ENCODE results near the gene PIP5K1B.

PIP5K1B gene

GRCh38 chr9:68883224-68883623 lies 178.2 kb downstream of the PIP5K1B start:
- intact Hi-C loops (cut with DNase I), result no loop called here
- DNase-seq, result no peak

GRCh38 chr9:68887232-68887631 lies 182.2 kb downstream of the PIP5K1B start:
- no peak for DNase-seq

GRCh38 chr9:68894502-68894901 lies 189.5 kb downstream of the PIP5K1B start:
- intact Hi-C loops (cut with DNase I), result no loop called here

More at GRCh38 chr9:68887232-68887631, 182.2 kb downstream of the PIP5K1B start:
- intact Hi-C loops (cut with DNase I), result no loop called here

GRCh38 chr9:68895741-68896478 lies 190.9 kb downstream of the PIP5K1B start:
- intact Hi-C loops (cut with DNase I), result no loop called here
- no peak for DNase-seq

More at GRCh38 chr9:68894502-68894901, 189.5 kb downstream of the PIP5K1B start:
- DNase-seq, result no peak

GRCh38 chr9:68896486-68896885 lies 191.4 kb downstream of the PIP5K1B start:
- DNase-seq, result no peak
- intact Hi-C loops (cut with DNase I), result no loop called here

GRCh38 chr9:68897577-68898145 lies 192.6 kb downstream of the PIP5K1B start:
- intact Hi-C loops (cut with DNase I), result no loop called here
- DNase-seq, result no peak

- intact Hi-C loops (cut with DNase I), result no loop called here
- no peak for DNase-seq
Observed at GRCh38 chr9:68898781-68899439, 193.9 kb downstream of the PIP5K1B start.

GRCh38 chr9:68904454-68904853 lies 199.4 kb downstream of the PIP5K1B start:
- intact Hi-C loops (cut with DNase I), result no loop called here

GRCh38 chr9:68905129-68905528 lies 200.1 kb downstream of the PIP5K1B start:
- no peak for DNase-seq
- intact Hi-C loops (cut with DNase I), result no loop called here

More at GRCh38 chr9:68904454-68904853, 199.4 kb downstream of the PIP5K1B start:
- no peak for DNase-seq

GRCh38 chr9:68907910-68908309 lies 202.9 kb downstream of the PIP5K1B start:
- no peak for DNase-seq
- intact Hi-C loops (cut with DNase I), result no loop called here

- no peak for DNase-seq
- intact Hi-C loops (cut with DNase I), result no loop called here
Observed at GRCh38 chr9:68912561-68912960, 207.5 kb downstream of the PIP5K1B start.

- intact Hi-C loops (cut with DNase I), result no loop called here
- DNase-seq, result no peak
Observed at GRCh38 chr9:68913054-68913453, 208.0 kb downstream of the PIP5K1B start.

GRCh38 chr9:68914751-68915150 lies 209.7 kb downstream of the PIP5K1B start:
- intact Hi-C loops (cut with DNase I), result no loop called here
- no peak for DNase-seq

- no peak for DNase-seq
- intact Hi-C loops (cut with DNase I), result no loop called here
Observed at GRCh38 chr9:68919661-68920060, 214.6 kb downstream of the PIP5K1B start.

GRCh38 chr9:68920921-68921320 lies 215.9 kb downstream of the PIP5K1B start:
- DNase-seq, result no peak
- intact Hi-C loops (cut with DNase I), result no loop called here

GRCh38 chr9:68923480-68923879 lies 218.4 kb downstream of the PIP5K1B start:
- no peak for DNase-seq
- intact Hi-C loops (cut with DNase I), result no loop called here

GRCh38 chr9:68925175-68925574 lies 220.1 kb downstream of the PIP5K1B start:
- intact Hi-C loops (cut with DNase I), result no loop called here
- no peak for DNase-seq

GRCh38 chr9:68927165-68927564 lies 222.1 kb downstream of the PIP5K1B start:
- DNase-seq, result no peak
- intact Hi-C loops (cut with DNase I), result no loop called here

- intact Hi-C loops (cut with DNase I), result no loop called here
- DNase-seq, result no peak
Observed at GRCh38 chr9:68931821-68932220, 226.8 kb downstream of the PIP5K1B start.

- DNase-seq, result no peak
- intact Hi-C loops (cut with DNase I), result no loop called here
Observed at GRCh38 chr9:68932458-68932857, 227.4 kb downstream of the PIP5K1B start.

GRCh38 chr9:68933434-68934328 lies 228.6 kb downstream of the PIP5K1B start:
- intact Hi-C loops (cut with DNase I), result no loop called here
- no peak for DNase-seq

Data from posterior cingulate gyrus (tissue), 11 donors.